Measurements from ENCODE around the gene PHYH.
A peak's percentile ranks its signal among the peaks of the same experiment; 100 is the strongest.

The PHYH gene

GRCh38 chr10:13299437-13300287 lies at the start of gene PHYH:
PHYH (minus strand) TSS chr10:13300064; CDS start chr10:13300042, 22 bp downstream.
- DNase-seq (ENCODE audit: insufficient read length, low spot score), result peak; percentile 87

DNA sequence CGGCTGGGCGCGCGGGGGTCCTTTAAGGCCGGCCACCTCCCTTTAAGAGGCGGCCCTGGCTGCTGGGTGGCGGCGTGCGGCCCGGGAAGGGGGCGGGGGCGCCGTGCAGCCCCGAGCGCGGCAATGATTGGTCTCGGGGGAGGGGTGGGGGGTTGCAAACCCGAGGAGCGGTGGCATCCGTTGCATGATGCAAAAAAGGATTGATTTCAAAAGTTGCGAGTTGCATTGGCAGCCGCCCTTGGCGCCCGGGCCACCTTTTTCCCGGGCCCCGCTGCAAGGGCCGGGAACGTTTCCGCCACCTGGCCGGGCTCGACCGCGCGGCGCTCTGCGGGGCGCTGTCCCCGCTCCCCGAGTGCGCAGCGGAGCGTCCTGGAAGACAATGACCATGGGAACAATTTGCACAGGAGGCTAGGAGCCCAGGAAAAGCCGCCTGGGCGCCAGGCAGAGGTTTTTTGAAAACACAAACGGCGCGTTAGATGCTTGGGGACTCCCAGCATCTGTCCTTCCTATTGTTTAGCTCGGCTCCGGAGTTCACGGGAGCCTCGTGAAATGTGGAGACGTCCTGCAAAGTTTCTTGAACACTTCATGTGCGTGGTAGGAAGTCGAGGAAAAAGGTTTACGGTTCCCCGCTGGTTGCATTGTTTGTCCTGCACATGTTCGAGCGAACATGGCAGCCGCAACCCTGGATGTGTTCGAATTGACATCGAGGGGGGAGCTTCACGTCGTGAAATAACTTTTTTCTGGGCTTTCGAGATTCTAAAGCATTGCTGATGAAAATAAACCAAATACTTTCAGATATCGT lies 48.6 kb upstream of the PHYH start, which contains the start of gene SEPHS1:
Gene SEPHS1 (minus strand): TSS at position 78 of the 802 bp plus-strand sequence. CDS start 3,343 bp downstream, outside the sequence.
- TF ChIP-seq POLR2A (IDR thresholded peaks at IDR 0.05; ENCODE audit: low read depth, low read length), result peak; percentile 22; the same call in 1 of the 2 replicates
- FAIRE-seq, result no peak
- peak; percentile 72 for DNase-seq (ENCODE audit: insufficient read length, low spot score)

More at GRCh38 chr10:13299437-13300287, at the start of gene PHYH:
- peak; percentile 84 for TF ChIP-seq POLR2A (IDR thresholded peaks at IDR 0.05; ENCODE audit: low read depth, low read length)
- FAIRE-seq, result no peak

DNA sequence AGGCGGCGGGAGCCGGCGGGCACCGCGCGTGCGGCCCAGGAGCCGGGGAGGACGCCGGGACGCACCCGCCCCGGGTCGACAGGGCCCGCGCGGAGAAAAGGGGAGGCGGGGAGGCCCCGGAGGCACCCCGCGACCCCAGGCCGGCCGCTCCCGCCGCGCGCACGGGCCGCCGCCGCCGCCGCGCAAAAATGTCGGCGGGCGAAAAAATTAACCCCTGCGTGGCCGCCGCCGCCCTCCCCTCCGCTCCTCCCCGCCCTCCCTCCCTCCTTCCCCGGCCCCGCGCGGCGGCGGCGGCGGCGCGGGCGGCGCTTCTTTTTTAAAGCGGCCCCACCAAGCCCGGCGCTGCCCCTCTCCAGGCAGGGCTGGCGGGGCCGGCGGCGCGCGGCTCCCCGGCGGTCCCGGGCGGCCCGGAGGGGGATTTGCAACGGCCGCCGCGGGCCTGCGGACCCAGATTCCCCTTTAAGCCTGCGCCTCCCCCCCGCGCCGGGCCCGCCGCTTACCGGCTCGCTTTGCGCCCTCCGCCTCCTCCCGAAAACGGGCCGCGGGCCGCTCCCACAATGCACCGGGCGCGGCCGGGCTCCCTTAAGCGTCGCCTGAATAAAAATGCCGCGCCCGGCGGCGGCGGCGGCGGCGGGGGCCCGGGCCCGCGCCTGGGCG lies 47.8 kb upstream of the PHYH start:
- FAIRE-seq (no peak), DNase-seq (ENCODE audit: insufficient read length, low spot score) (peak; percentile 50)
- TF ChIP-seq POLR2A (IDR thresholded peaks at IDR 0.05; ENCODE audit: low read depth, low read length), result peak; percentile 20

GRCh38 chr10:13347043-13347499 lies 47.2 kb upstream of the PHYH start:
- no peak for TF ChIP-seq POLR2A (IDR thresholded peaks at IDR 0.05; ENCODE audit: low read depth, low read length)
- DNase-seq (ENCODE audit: insufficient read length, low spot score) (no peak), FAIRE-seq (no peak)

GRCh38 chr10:13346283-13347042 lies 46.6 kb upstream of the PHYH start:
- DNase-seq (ENCODE audit: insufficient read length, low spot score) (peak; percentile 24), FAIRE-seq (no peak)

DNA sequence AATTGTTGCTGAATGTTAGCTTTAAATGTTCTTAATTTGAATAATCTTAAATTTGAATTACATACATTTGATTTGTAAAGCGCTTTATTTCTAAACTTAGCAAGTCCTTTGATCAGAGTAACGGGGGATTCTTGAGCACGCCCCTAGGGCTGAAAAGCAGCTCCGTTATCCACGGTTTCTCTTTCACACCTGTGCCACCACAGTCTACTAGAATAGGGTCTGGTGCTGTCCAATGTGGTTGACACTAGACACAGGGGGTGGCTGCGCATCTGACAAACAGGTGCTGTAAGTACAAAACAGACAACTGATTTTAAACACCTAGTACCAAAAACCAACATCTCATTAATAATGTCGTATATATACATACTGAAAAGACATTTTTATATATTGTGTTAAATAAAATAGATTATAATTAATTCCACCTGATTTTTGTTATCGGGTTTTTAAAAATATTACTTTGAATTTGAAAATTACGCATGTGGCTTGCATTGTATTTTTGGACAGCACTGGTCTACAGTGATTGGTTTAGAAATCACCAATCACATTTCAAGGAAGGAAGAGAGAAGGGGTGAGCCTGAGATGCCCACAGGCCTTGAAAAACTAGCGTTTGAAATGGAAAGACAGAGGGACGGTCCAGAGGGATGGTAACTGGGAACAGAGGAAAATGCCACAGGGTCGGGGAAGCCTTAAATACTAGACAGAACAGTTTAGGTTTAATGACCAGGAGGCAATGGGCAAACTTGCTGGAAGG lies 40.9 kb upstream of the PHYH start:
- TF ChIP-seq POLR2A (IDR thresholded peaks at IDR 0.05; ENCODE audit: low read depth, low read length), result no peak
- FAIRE-seq, result no peak
- no peak for DNase-seq (ENCODE audit: insufficient read length, low spot score)

More at GRCh38 chr10:13346283-13347042, 46.6 kb upstream of the PHYH start:
- TF ChIP-seq POLR2A (IDR thresholded peaks at IDR 0.05; ENCODE audit: low read depth, low read length), result no peak

DNA sequence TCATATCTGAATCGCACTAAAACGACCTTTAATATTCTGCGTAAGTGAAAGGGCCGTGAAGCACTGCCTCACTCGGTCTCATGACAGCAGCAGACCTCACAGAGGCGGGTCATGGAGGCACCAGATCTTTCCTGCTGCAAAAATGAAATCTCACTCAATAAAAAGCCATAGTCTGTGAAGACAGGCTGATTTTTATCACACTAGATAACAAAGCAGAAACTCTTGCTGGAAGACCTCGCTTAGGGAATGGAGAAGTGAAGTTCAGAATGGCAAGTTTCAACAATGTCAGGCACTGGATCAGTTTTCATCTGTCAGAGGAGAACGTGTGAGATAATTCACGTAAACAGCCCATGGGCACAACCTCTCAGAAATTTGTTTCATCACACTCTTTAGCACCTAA lies 40.2 kb upstream of the PHYH start:
- DNase-seq (ENCODE audit: insufficient read length, low spot score), result no peak
- no peak for TF ChIP-seq POLR2A (IDR thresholded peaks at IDR 0.05; ENCODE audit: low read depth, low read length)
- no peak for FAIRE-seq

GRCh38 chr10:13338390-13339110 lies 38.7 kb upstream of the PHYH start:
- FAIRE-seq, result no peak
- TF ChIP-seq POLR2A (IDR thresholded peaks at IDR 0.05; ENCODE audit: low read depth, low read length), result no peak
- DNase-seq (ENCODE audit: insufficient read length, low spot score), result no peak

DNA sequence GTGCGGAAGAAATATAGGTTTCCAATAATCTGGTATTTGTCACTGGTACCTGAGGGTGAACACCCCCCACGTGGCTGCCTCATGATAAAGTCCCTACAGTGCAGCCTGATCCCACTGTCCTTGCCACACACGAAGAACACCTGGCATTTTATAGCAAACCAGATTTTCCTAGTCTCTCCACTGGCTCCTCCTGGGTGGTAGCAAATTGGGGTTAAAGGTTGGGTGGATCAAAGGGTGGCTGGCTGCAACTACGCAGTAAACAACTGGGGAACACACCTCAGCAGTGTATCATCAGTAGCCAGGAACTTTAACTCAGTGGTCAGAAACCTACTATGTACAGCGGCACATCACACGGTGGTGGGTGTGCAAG lies 37.9 kb upstream of the PHYH start:
- TF ChIP-seq POLR2A (IDR thresholded peaks at IDR 0.05; ENCODE audit: low read depth, low read length), result no peak
- DNase-seq (ENCODE audit: insufficient read length, low spot score), result no peak
- FAIRE-seq, result no peak

DNA sequence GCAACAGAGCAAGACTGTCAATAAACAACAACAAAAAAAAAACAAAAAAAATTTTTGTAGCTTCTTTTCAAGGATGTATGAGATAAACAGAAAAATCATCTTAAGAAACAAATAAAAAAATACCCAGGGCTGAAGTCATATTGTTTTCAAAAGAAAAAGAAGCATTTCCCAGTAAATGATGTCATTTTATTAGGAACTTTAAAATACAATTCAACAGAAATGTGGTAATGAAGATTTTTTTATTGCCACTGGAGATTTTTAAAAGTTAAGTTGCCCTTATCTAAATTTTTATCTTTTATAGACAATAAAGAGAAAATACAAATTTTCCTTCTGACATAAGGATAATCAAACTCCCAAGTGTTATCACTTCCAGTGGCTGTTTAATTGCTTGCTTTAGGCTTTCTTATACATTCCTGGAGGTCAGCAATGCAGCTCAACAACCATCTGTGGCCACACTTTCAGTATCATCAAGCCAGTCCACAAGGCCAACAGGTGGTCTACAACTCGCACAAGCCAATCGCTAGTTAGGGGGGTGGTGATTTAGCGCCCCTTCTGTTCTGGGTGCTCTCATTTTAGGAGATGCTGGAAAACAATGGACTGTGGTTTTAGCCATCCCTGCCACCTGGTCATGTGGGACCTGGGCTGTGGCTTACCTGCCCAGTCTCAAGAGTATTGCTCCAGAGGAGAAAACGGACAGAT lies 37.4 kb upstream of the PHYH start:
- no peak for TF ChIP-seq POLR2A (IDR thresholded peaks at IDR 0.05; ENCODE audit: low read depth, low read length)
- no peak for DNase-seq (ENCODE audit: insufficient read length, low spot score)
- FAIRE-seq, result no peak

DNA sequence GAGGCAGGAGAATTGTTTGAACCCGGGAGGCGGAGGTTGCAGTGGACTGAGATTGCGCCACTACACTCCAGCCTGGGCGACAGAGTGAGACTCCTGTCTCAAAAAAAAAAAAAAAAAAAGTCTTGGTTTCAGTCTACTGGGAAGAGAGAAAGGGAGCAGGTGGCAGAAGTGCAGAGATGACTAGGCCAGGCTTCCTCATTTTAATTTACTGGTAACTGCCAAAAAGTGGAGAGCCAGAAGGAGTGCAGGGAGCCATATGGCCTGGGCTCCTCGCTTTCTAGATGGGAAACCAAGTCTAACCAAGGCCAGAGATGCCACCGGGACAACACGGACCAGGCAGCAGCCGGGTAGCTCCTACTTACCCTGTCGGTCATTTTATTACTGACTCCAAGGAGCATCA lies 36.0 kb upstream of the PHYH start:
- TF ChIP-seq POLR2A (IDR thresholded peaks at IDR 0.05; ENCODE audit: low read depth, low read length), result no peak
- DNase-seq (ENCODE audit: insufficient read length, low spot score) (no peak), FAIRE-seq (no peak)

Data from H54 (cell line).